SH-SY5Y (cell line): ENCODE measurements around the gene TMCC3.

Experiments used
- GATA2 ChIP-seq: IDR thresholded peaks from 2 replicates; pipeline ENCODE4 v1.6.1; 2011; ENCODE audit warnings: mild to moderate bottlenecking, low read depth, low read length
- GATA3 ChIP-seq: IDR thresholded peaks from 2 replicates; pipeline ENCODE4 v1.6.1; 2011; ENCODE audit warnings: low read depth, mild to moderate bottlenecking, low read length, moderate library complexity

DNA sequence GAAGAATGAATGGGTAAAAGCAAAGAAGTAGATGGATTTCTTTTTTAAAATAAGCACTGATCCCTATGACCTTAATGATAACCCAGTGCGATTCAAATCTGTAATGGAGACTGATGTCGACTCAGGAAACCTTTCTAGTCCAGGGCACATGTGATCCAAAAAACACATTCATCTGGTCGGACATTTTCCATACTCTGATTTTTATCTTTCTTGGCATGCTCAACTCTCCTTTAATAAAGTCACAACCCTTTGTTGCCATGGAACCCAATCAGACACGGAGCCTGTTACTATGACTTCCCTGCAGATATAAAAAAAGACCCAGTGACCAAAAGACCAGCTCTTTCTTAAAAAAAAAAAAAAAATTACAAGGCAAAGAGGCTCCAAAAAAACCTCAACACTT is 27.9 kb downstream of the TMCC3 start:
- TF ChIP-seq GATA2 (peak; percentile 83; the same call in 1 of the 2 replicates), GATA3 (peak; percentile 79)
